ENCODE results near the gene GLE1. TPM values are rescaled to one million over a fixed set of nuclear protein-coding genes. Genes with fewer than 3 reads are reported as not detected.

Gene GLE1
- total and polyA plus RNA-seq, 2 donors (not counting 3 experiments of a cell fraction or from before 2014, with no cell fraction given): 13.0 to 22.6 TPM

DNA sequence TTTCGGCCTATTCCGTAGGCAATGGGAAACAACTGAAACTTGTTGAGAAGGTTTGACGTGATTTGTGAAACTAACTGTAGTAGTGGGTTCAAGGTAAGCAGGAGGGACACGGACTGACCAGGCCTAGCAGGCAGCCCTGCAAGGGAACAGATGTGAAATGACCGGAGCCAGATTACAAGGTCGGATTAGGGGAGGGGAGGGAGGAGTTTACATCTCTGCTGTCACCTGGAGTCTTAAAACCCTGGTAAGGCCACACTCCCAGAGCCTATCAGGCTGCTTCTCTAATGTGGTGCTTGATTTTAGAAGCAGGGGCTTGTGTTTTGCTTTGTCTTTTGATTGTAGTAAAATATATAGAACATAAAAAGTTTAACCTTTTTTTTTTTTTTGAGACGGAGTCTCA lies 44.4 kb downstream of the GLE1 start:
- H4K20me1 ChIP-seq (replicated peaks; ENCODE audit: control insufficient read depth, extremely low read depth, insufficient read depth, low read length): peaks cover 3% of the 10 kb centered on the region
- H3K79me2 ChIP-seq (ENCODE audit: control insufficient read depth, insufficient read depth, low read length): peaks cover 14% of the 10 kb centered on the region
- CTCF ChIA-PET: no interaction called here
- intact Hi-C loops (cut with micrococcal nuclease): no loop called here
- TF ChIP-seq POLR2AphosphoS5 (IDR thresholded peaks at IDR 0.05; ENCODE audit: insufficient read depth, low read depth, low read length) (no peak), GATA2 (IDR thresholded peaks at IDR 0.05; ENCODE audit: insufficient read depth, insufficient read length, low read depth, low read length) (no peak), JUN (IDR thresholded peaks at IDR 0.05; ENCODE audit: borderline replicate concordance, insufficient read depth, insufficient read length, low read depth) (no peak), MYC (IDR thresholded peaks at IDR 0.05; ENCODE audit: low read depth, low read length) (no peak), POLR2A (IDR thresholded peaks at IDR 0.05; ENCODE audit: low read depth, low read length) (no peak), EZH2 (IDR thresholded peaks at IDR 0.05; ENCODE audit: borderline replicate concordance, low read depth, low read length, severe bottlenecking) (no peak), FOS (IDR thresholded peaks at IDR 0.05; ENCODE audit: borderline replicate concordance, insufficient read depth, low read length) (no peak)
- TF ChIP-seq, protein P1, sequence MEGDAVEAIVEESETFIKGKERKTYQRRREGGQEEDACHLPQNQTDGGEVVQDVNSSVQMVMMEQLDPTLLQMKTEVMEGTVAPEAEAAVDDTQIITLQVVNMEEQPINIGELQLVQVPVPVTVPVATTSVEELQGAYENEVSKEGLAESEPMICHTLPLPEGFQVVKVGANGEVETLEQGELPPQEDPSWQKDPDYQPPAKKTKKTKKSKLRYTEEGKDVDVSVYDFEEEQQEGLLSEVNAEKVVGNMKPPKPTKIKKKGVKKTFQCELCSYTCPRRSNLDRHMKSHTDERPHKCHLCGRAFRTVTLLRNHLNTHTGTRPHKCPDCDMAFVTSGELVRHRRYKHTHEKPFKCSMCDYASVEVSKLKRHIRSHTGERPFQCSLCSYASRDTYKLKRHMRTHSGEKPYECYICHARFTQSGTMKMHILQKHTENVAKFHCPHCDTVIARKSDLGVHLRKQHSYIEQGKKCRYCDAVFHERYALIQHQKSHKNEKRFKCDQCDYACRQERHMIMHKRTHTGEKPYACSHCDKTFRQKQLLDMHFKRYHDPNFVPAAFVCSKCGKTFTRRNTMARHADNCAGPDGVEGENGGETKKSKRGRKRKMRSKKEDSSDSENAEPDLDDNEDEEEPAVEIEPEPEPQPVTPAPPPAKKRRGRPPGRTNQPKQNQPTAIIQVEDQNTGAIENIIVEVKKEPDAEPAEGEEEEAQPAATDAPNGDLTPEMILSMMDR (IDR thresholded peaks at IDR 0.05; ENCODE audit: extremely low read depth in 1 of 2, insufficient read depth in 1 of 2, low read depth in 1 of 2, low read length in 2 of 2): no peak
- TF ChIP-seq, protein P2, sequence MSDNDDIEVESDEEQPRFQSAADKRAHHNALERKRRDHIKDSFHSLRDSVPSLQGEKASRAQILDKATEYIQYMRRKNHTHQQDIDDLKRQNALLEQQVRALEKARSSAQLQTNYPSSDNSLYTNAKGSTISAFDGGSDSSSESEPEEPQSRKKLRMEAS (IDR thresholded peaks at IDR 0.05; ENCODE audit: insufficient read depth, insufficient read length): no peak
- H3K27me3 ChIP-seq (ENCODE audit: control insufficient read depth in 2 of 2, insufficient read depth in 2 of 2, low read length in 2 of 2): no peaks in the 10 kb centered on the region
- dilution Hi-C loops (cut with MboI; ENCODE audit: extremely low pct_ligation_motif_present, low sequenced_read_pairs): no loop called here
- no peaks in the 10 kb centered on the region for H3K9me3 ChIP-seq (replicated peaks; ENCODE audit: control insufficient read depth, insufficient read depth, low read length)
- DNase-seq (ENCODE audit: low read depth, low spot score) (no peak), FAIRE-seq (no peak)
- H3K36me3 ChIP-seq (ENCODE audit: control insufficient read depth in 2 of 2, extremely low read depth in 1 of 2, insufficient read depth in 2 of 2, low read length in 2 of 2): no peaks in the 10 kb centered on the region
- no TSS peak for BruUV-seq (replicated peaks)
- POLR2A ChIA-PET: interaction anchor here (0.7 kb wide), 1 partner anchor 11 kb away, joined by 3 read pairs; no protein-coding TSS in a partner anchor
- no peaks in the 10 kb centered on the region for H3K9me1 ChIP-seq (replicated peaks; ENCODE audit: control insufficient read depth, extremely low read depth, insufficient read depth, low read length)
- H3K4me1 ChIP-seq (ENCODE audit: control insufficient read depth, extremely low read depth, insufficient read depth, low read length): peaks cover 18% of the 10 kb centered on the region
- no peak overlapping the region for H3K27ac ChIP-seq (ENCODE audit: insufficient read depth, low read depth, low read length)
- H3K4me2 ChIP-seq (ENCODE audit: insufficient read depth, low read length): no peak overlapping the region
- H3K9ac ChIP-seq (replicated peaks; ENCODE audit: extremely low read depth, insufficient read depth, low read length): no peak overlapping the region
- no peak overlapping the region for H3K4me3 ChIP-seq (replicated peaks in 1 of 3; ENCODE audit: insufficient read depth in 1 of 3, low read depth in 1 of 3, low read length in 3 of 3)
- no peak overlapping the region for H2AFZ ChIP-seq (ENCODE audit: low read depth, low read length)

Measured in endothelial cell of umbilical vein (primary cell).